Keratinocyte (primary cell): ENCODE data around the gene HES3. TPM values are rescaled to one million over a fixed set of nuclear protein-coding genes. Genes with fewer than 3 reads are reported as not detected.

Experiments
- DNase-seq: peaks from one replicate; pipeline ENCODE4 v3.0.0-alpha.2; 2011; ENCODE audit warnings: low read depth, missing footprints, low spot score
- FAIRE-seq: peaks from 2 replicates; lab custom pipeline; 2011; peaks lifted over from hg19 to GRCh38; lab: Jason Lieb, UNC
- H2AFZ ChIP-seq: 2 replicates; pipeline ENCODE4 v1.6.0; 2012; ENCODE audit warnings: low read length, control low read depth, inconsistent platforms; ENCODE audit not compliant: control insufficient read depth
- H3K27ac ChIP-seq: 2 replicates; pipeline ENCODE4 v1.5.1; 2011; ENCODE audit warnings: low read length; ENCODE audit not compliant: control insufficient read depth, insufficient read depth
- H3K27me3 ChIP-seq: 3 replicates; pipeline ENCODE4 v1.6.0; 2011; ENCODE audit warnings: low read length; ENCODE audit not compliant: control insufficient read depth, insufficient read depth; ENCODE audit errors: extremely low read depth
- H3K36me3 ChIP-seq, 2 experiments: 2 replicates in 1 of 2; 3 replicates in 1 of 2; pipeline ENCODE4 v1.5.1; 2011; ENCODE audit warnings: low read length in 2 of 2, mild to moderate bottlenecking in 1 of 2; ENCODE audit not compliant: control insufficient read depth in 2 of 2, insufficient read depth in 2 of 2; ENCODE audit errors: extremely low read depth in 1 of 2
- H3K4me1 ChIP-seq: 3 replicates; pipeline ENCODE4 v1.5.1; 2011; ENCODE audit warnings: low read length; ENCODE audit not compliant: control insufficient read depth, insufficient read depth; ENCODE audit errors: extremely low read depth
- H3K4me2 ChIP-seq: 3 replicates; pipeline ENCODE4 v1.6.0; 2011; ENCODE audit warnings: low read depth, low read length; ENCODE audit not compliant: control insufficient read depth, insufficient read depth; ENCODE audit errors: extremely low read depth
- H3K4me3 ChIP-seq, 3 experiments: fragments of 200-600 bp in 1 of 3; sonication (generic) in 1 of 3; 2 replicates in 2 of 3; 3 replicates in 1 of 3; pipeline ENCODE4 v1.5.1; 2011 to 2016; ENCODE audit warnings: low read length in 3 of 3, mild to moderate bottlenecking in 3 of 3, control low read depth in 2 of 3, inconsistent platforms in 1 of 3, low read depth in 1 of 3, mixed read lengths in 1 of 3, mixed run types in 1 of 3, moderate library complexity in 1 of 3; ENCODE audit not compliant: control insufficient read depth in 2 of 3, insufficient read depth in 2 of 3; ENCODE audit errors: extremely low read depth in 1 of 3
- H3K79me2 ChIP-seq: 2 replicates; pipeline ENCODE4 v1.6.0; 2012; ENCODE audit warnings: low read length; ENCODE audit not compliant: control insufficient read depth, insufficient read depth
- H3K9ac ChIP-seq: 3 replicates; pipeline ENCODE4 v1.6.0; 2011; ENCODE audit warnings: low read length; ENCODE audit not compliant: control insufficient read depth, insufficient read depth; ENCODE audit errors: extremely low read depth
- H3K9me1 ChIP-seq: 3 replicates; pipeline ENCODE4 v1.6.0; 2011; ENCODE audit warnings: low read length; ENCODE audit not compliant: control insufficient read depth, insufficient read depth; ENCODE audit errors: extremely low read depth
- H3K9me3 ChIP-seq: 2 replicates; pipeline ENCODE4 v1.5.1; 2012; ENCODE audit warnings: low read depth, low read length; ENCODE audit not compliant: control insufficient read depth
- H4K20me1 ChIP-seq: 3 replicates; pipeline ENCODE4 v1.6.0; 2011; ENCODE audit warnings: low read length; ENCODE audit not compliant: control insufficient read depth, insufficient read depth; ENCODE audit errors: extremely low read depth
- EZH2 ChIP-seq: IDR thresholded peaks from one replicate; pipeline ENCODE4 v1.6.1; 2012; ENCODE audit warnings: inconsistent platforms, mild to moderate bottlenecking, low read length, moderate library complexity
- dilution Hi-C: fragments of 300-500 bp; cut with MboI; formaldehyde crosslinking; loops from one replicate; pipeline ENCODE4 v1.7.0; 2020; ENCODE audit warnings: low sequenced_read_pairs; ENCODE audit not compliant: extremely low pct_ligation_motif_present
- polyA plus RNA-seq, 5 experiments: library from polyadenylated mRNA; depleted of rRNA in 3 of 5; stranded (reverse) in 3 of 5; stranded (forward) in 1 of 5; unstranded in 1 of 5; fragments of >200 nt; gene quantifications; 1 replicate in 1 of 5; 2 replicates in 3 of 5; 3 replicates in 1 of 5; pipeline versions ENCODE4 v1.2.1 to v1.2.3, GENCODE V29; 2011 to 2012; ENCODE audit warnings: missing spikeins in 2 of 5, low read depth in 1 of 5, low replicate concordance in 1 of 5
- TF ChIP-seq, protein P1 (sequence below), 3 experiments: IDR thresholded peaks in 1 of 3; conservative IDR thresholded peaks in 1 of 3; optimal IDR thresholded peaks in 1 of 3; 2 replicates in 2 of 3; 3 replicates in 1 of 3; pipeline versions ENCODE3 to v1.5.1; 2011; ENCODE audit warnings: low read length in 3 of 3, mild to moderate bottlenecking in 3 of 3, moderate library complexity in 2 of 3, control low read depth in 1 of 3, inconsistent platforms in 1 of 3; ENCODE audit not compliant: insufficient read depth in 2 of 3; ENCODE audit errors: extremely low read depth in 1 of 3

The HES3 gene
- polyA plus RNA-seq, 1 donor (not counting 4 experiments of a cell fraction or from before 2014, with no cell fraction given): not detected

DNA sequence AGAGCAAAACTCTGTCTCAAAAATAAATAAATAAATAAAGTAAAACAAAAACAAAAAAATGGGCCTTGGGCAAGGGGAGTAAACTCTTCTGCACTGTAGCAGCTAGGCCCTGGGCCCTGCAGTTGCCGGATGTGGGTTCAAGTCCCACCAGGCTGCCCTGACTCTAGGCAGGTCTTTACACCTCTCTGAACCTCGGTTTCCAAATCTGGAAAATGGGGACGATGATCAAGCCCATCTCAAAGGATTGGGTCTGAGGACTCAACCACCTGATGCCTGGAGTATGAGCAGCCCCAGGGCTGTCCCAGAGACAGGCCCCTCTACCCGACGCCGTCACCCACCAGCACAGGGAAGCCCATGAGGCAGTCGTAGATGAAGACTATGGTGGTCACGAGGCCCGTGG is 9.4 kb downstream of the HES3 start:
- H3K36me3 ChIP-seq: peaks cover 6% of the 10 kb centered on the region in 2 experiments
- TF ChIP-seq, protein P1, sequence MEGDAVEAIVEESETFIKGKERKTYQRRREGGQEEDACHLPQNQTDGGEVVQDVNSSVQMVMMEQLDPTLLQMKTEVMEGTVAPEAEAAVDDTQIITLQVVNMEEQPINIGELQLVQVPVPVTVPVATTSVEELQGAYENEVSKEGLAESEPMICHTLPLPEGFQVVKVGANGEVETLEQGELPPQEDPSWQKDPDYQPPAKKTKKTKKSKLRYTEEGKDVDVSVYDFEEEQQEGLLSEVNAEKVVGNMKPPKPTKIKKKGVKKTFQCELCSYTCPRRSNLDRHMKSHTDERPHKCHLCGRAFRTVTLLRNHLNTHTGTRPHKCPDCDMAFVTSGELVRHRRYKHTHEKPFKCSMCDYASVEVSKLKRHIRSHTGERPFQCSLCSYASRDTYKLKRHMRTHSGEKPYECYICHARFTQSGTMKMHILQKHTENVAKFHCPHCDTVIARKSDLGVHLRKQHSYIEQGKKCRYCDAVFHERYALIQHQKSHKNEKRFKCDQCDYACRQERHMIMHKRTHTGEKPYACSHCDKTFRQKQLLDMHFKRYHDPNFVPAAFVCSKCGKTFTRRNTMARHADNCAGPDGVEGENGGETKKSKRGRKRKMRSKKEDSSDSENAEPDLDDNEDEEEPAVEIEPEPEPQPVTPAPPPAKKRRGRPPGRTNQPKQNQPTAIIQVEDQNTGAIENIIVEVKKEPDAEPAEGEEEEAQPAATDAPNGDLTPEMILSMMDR (optimal IDR thresholded peaks at IDR 0.05 in 1 of 3, IDR thresholded peaks at IDR 0.05 in 1 of 3, conservative IDR thresholded peaks at IDR 0.05 in 1 of 3; ENCODE audit: extremely low read depth in 1 of 3, insufficient read depth in 2 of 3, low read length in 3 of 3): no peak
- TF ChIP-seq EZH2: no peak
- H3K9ac ChIP-seq: no peak overlapping the region
- H3K4me3 ChIP-seq: no peak overlapping the region
- no peak overlapping the region for H3K27ac ChIP-seq
- FAIRE-seq (no peak), DNase-seq (no peak)
- peaks cover 2% of the 10 kb centered on the region for H3K4me1 ChIP-seq
- H3K4me2 ChIP-seq: no peak overlapping the region
- dilution Hi-C loops: no loop called here
- H3K79me2 ChIP-seq: no peaks in the 10 kb centered on the region
- H2AFZ ChIP-seq: no peak overlapping the region
- H3K27me3 ChIP-seq: peaks cover 4% of the 10 kb centered on the region
- H3K9me3 ChIP-seq: no peaks in the 10 kb centered on the region
- peaks cover 3% of the 10 kb centered on the region for H4K20me1 ChIP-seq
- H3K9me1 ChIP-seq: peaks cover 1% of the 10 kb centered on the region

DNA sequence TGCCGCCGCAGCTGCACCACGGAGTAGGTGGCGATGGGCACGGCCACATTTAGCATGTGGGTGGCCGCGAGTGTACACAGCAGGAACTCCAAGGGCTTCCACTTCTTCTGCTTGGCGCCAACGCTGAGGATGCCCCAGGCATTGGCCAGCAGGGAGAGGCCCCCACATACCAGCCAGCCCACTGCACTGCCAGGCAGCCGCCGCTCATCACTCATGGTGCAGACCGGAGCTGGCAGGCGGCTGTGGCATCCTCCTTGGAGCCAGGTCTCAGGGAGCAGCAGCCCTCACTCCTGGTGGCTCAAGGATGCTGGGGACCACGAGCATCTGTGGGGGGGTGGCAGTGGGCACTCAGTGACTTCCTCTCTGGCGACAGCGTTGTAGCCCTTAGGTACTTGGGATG is 10.7 kb downstream of the HES3 start:
- TF ChIP-seq, protein P1 (optimal IDR thresholded peaks at IDR 0.05 in 1 of 3, IDR thresholded peaks at IDR 0.05 in 1 of 3, conservative IDR thresholded peaks at IDR 0.05 in 1 of 3; ENCODE audit: extremely low read depth in 1 of 3, insufficient read depth in 2 of 3, low read length in 3 of 3): no peak
- TF ChIP-seq EZH2: no peak
- H3K4me3 ChIP-seq: no peak overlapping the region
- peaks cover 15% of the 10 kb centered on the region for H3K4me1 ChIP-seq
- H3K79me2 ChIP-seq: no peaks in the 10 kb centered on the region
- H3K27ac ChIP-seq: no peak overlapping the region
- H3K4me2 ChIP-seq: no peak overlapping the region
- no peak for FAIRE-seq
- DNase-seq: no peak
- H2AFZ ChIP-seq: no peak overlapping the region
- H3K9me1 ChIP-seq: peaks cover 3% of the 10 kb centered on the region
- no peak overlapping the region for H3K9ac ChIP-seq
- dilution Hi-C loops: no loop called here
- no peaks in the 10 kb centered on the region for H3K9me3 ChIP-seq
- H3K27me3 ChIP-seq: no peaks in the 10 kb centered on the region
- peaks cover 6% of the 10 kb centered on the region in 2 experiments for H3K36me3 ChIP-seq
- H4K20me1 ChIP-seq: no peaks in the 10 kb centered on the region
